ENCODE data around the gene DRAP1. TPM values are rescaled to one million over a fixed set of nuclear protein-coding genes. Genes with fewer than 3 reads are reported as not detected.

Gene DRAP1
- total RNA-seq, 2 experiments from 2014 or later = 68.2 to 93.2 TPM

DNA sequence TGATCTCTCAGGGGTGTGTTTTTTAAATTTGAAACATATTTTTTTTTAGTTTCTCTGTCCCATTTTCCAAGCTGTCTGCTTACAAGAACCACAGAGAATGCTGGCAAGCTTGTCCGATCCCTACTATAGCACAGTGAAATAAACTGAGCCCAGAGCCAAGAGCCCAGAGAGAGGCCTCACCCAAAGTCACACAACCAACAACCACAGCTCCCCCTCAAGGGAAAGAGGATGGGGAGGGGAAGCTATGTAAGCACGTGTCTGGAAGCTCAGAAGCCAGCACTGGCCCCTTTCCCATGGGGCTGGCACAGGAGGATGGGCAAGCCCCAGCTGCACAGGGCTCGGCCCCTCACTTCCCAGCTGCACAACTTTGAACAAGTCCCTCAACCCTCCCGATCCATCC, 39.1 kb downstream of the DRAP1 start:
- Histone ChIP-seq H3K9me2 (ENCODE audit: insufficient read depth, low read length) (no peaks in the 10 kb centered on the region), H4K20me1 (ENCODE audit: insufficient read depth, low read length) (peaks cover 7% of the 10 kb centered on the region; the same call in 1 of the 2 replicates), H3K9me3 (ENCODE audit: low read length) (no peaks in the 10 kb centered on the region), H3K4me1 (ENCODE audit: insufficient read depth, low read length, poor library complexity, severe bottlenecking) (peaks cover 26% of the 10 kb centered on the region), H2AFZ (ENCODE audit: low read length) (no peak overlapping the region), H3K27ac (ENCODE audit: low read depth, low read length, poor library complexity, severe bottlenecking) (no peak overlapping the region), H3K4me2 (ENCODE audit: low read length) (no peak overlapping the region), H3K36me3 (ENCODE audit: insufficient read depth, low read length) (no peaks in the 10 kb centered on the region), H3K4me3 (ENCODE audit: low read depth, low read length, poor library complexity, severe bottlenecking) (no peak overlapping the region), H3K79me2 (ENCODE audit: insufficient read depth, low read depth, low read length) (peaks cover 18% of the 10 kb centered on the region)
- TF ChIP-seq, protein P1, sequence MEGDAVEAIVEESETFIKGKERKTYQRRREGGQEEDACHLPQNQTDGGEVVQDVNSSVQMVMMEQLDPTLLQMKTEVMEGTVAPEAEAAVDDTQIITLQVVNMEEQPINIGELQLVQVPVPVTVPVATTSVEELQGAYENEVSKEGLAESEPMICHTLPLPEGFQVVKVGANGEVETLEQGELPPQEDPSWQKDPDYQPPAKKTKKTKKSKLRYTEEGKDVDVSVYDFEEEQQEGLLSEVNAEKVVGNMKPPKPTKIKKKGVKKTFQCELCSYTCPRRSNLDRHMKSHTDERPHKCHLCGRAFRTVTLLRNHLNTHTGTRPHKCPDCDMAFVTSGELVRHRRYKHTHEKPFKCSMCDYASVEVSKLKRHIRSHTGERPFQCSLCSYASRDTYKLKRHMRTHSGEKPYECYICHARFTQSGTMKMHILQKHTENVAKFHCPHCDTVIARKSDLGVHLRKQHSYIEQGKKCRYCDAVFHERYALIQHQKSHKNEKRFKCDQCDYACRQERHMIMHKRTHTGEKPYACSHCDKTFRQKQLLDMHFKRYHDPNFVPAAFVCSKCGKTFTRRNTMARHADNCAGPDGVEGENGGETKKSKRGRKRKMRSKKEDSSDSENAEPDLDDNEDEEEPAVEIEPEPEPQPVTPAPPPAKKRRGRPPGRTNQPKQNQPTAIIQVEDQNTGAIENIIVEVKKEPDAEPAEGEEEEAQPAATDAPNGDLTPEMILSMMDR (conservative IDR thresholded peaks at IDR 0.05; ENCODE audit: low read length) = no peak
- no peak for TF ChIP-seq EZH2phosphoT487 (IDR thresholded peaks at IDR 0.05; ENCODE audit: borderline replicate concordance, low read depth, low read length)
- intact Hi-C loops (cut with micrococcal nuclease; ENCODE audit: unreplicated experiment) = no loop called here
- DNase-seq (ENCODE audit: low spot score) = no peak
- ChIA-PET POLR2A (interaction anchor here (0.7 kb wide), 2 partner anchors 247 to 351 kb away, joined by 3 read pairs; no protein-coding TSS in a partner anchor), CTCF (ENCODE audit: unreplicated experiment) (interaction anchor here (0.5 kb wide), 1 partner anchor 69 kb away, joined by 3 read pairs; no protein-coding TSS in a partner anchor)
- no TSS peak for BruUV-seq (replicated peaks)

- H3K4me2 ChIP-seq (ENCODE audit: low read length) = no peak overlapping the region
These were observed 39.7 kb downstream of the DRAP1 start for GRCh38 chr11:65958774-65959420.

More at GRCh38 chr11:65958774-65959420, 39.7 kb downstream of the DRAP1 start:
- no TSS peak for BruUV-seq (replicated peaks)
- H3K9me3 ChIP-seq (ENCODE audit: low read length) = no peaks in the 10 kb centered on the region
- no peak overlapping the region for H3K4me3 ChIP-seq (ENCODE audit: low read depth, low read length, poor library complexity, severe bottlenecking)
- no peak overlapping the region for H3K27ac ChIP-seq (ENCODE audit: low read depth, low read length, poor library complexity, severe bottlenecking)
- H3K36me3 ChIP-seq (ENCODE audit: insufficient read depth, low read length) = peaks cover 2% of the 10 kb centered on the region; the same call in 1 of the 2 replicates
- H4K20me1 ChIP-seq (ENCODE audit: insufficient read depth, low read length) = peaks cover 7% of the 10 kb centered on the region; the same call in 1 of the 2 replicates
- no peak for DNase-seq (ENCODE audit: low spot score)
- ChIA-PET POLR2A (interaction anchor here (0.7 kb wide), 2 partner anchors 248 to 351 kb away, joined by 3 read pairs; no protein-coding TSS in a partner anchor), CTCF (ENCODE audit: unreplicated experiment) (no interaction called here)
- H3K9me2 ChIP-seq (ENCODE audit: insufficient read depth, low read length) = no peaks in the 10 kb centered on the region
- H2AFZ ChIP-seq (ENCODE audit: low read length) = no peak overlapping the region
- H3K79me2 ChIP-seq (ENCODE audit: insufficient read depth, low read depth, low read length) = peaks cover 23% of the 10 kb centered on the region
- peaks cover 27% of the 10 kb centered on the region for H3K4me1 ChIP-seq (ENCODE audit: insufficient read depth, low read length, poor library complexity, severe bottlenecking)
- intact Hi-C loops (cut with micrococcal nuclease; ENCODE audit: unreplicated experiment) = no loop called here
- no peak for TF ChIP-seq EZH2phosphoT487 (IDR thresholded peaks at IDR 0.05; ENCODE audit: borderline replicate concordance, low read depth, low read length)
- TF ChIP-seq, protein P1 (conservative IDR thresholded peaks at IDR 0.05; ENCODE audit: low read length) = no peak

Measured in OCI-LY7 (cell line).